ENCODE data around the gene WDFY3.

The WDFY3 gene

GRCh38 chr4:84733343-84734033 lies 233.0 kb downstream of the WDFY3 start:
- DNase-seq (ENCODE audit: low read depth in 1 of 2, low spot score in 1 of 2) = no peak
- no peak for TF ChIP-seq JUND (IDR thresholded peaks at IDR 0.05; ENCODE audit: low read depth)
- in situ Hi-C loops (cut with HindIII; ENCODE audit: low pct_unique_long_range_greater_than_20kb, low sequenced_read_pairs) = no loop called here

- TF ChIP-seq JUND (IDR thresholded peaks at IDR 0.05; ENCODE audit: low read depth) = no peak
- in situ Hi-C loops (cut with HindIII; ENCODE audit: low pct_unique_long_range_greater_than_20kb, low sequenced_read_pairs) = no loop called here
- DNase-seq (ENCODE audit: low read depth in 1 of 2, low spot score in 1 of 2) = no peak
Measured at GRCh38 chr4:84730375-84730774, 236.1 kb downstream of the WDFY3 start.

GRCh38 chr4:84727491-84727890 lies 239.0 kb downstream of the WDFY3 start:
- no peak for TF ChIP-seq JUND (IDR thresholded peaks at IDR 0.05; ENCODE audit: low read depth)
- no peak for DNase-seq (ENCODE audit: low read depth in 1 of 2, low spot score in 1 of 2)
- in situ Hi-C loops (cut with HindIII; ENCODE audit: low pct_unique_long_range_greater_than_20kb, low sequenced_read_pairs) = no loop called here

- no peak for DNase-seq (ENCODE audit: low read depth in 1 of 2, low spot score in 1 of 2)
- in situ Hi-C loops (cut with HindIII; ENCODE audit: low pct_unique_long_range_greater_than_20kb, low sequenced_read_pairs) = no loop called here
- TF ChIP-seq JUND (IDR thresholded peaks at IDR 0.05; ENCODE audit: low read depth) = no peak
Measured at GRCh38 chr4:84726356-84726755, 240.1 kb downstream of the WDFY3 start.

- in situ Hi-C loops (cut with HindIII; ENCODE audit: low pct_unique_long_range_greater_than_20kb, low sequenced_read_pairs) = no loop called here
- no peak for TF ChIP-seq JUND (IDR thresholded peaks at IDR 0.05; ENCODE audit: low read depth)
- DNase-seq (ENCODE audit: low read depth in 1 of 2, low spot score in 1 of 2) = no peak
Measured at GRCh38 chr4:84722720-84723119, 243.8 kb downstream of the WDFY3 start.

- in situ Hi-C loops (cut with HindIII; ENCODE audit: low pct_unique_long_range_greater_than_20kb, low sequenced_read_pairs) = no loop called here
- no peak for TF ChIP-seq JUND (IDR thresholded peaks at IDR 0.05; ENCODE audit: low read depth)
- DNase-seq (ENCODE audit: low read depth in 1 of 2, low spot score in 1 of 2) = no peak
Measured at GRCh38 chr4:84719115-84719514, 247.4 kb downstream of the WDFY3 start.

- no peak for DNase-seq (ENCODE audit: low read depth in 1 of 2, low spot score in 1 of 2)
- TF ChIP-seq JUND (IDR thresholded peaks at IDR 0.05; ENCODE audit: low read depth) = no peak
- in situ Hi-C loops (cut with HindIII; ENCODE audit: low pct_unique_long_range_greater_than_20kb, low sequenced_read_pairs) = no loop called here
Measured at GRCh38 chr4:84718699-84719098, 247.8 kb downstream of the WDFY3 start.

- no peak for DNase-seq (ENCODE audit: low read depth in 1 of 2, low spot score in 1 of 2)
- no peak for TF ChIP-seq JUND (IDR thresholded peaks at IDR 0.05; ENCODE audit: low read depth)
- in situ Hi-C loops (cut with HindIII; ENCODE audit: low pct_unique_long_range_greater_than_20kb, low sequenced_read_pairs) = no loop called here
Measured at GRCh38 chr4:84710548-84710947, 255.9 kb downstream of the WDFY3 start.

GRCh38 chr4:84708406-84709135 lies 257.9 kb downstream of the WDFY3 start:
- in situ Hi-C loops (cut with HindIII; ENCODE audit: low pct_unique_long_range_greater_than_20kb, low sequenced_read_pairs) = no loop called here
- no peak for DNase-seq (ENCODE audit: low read depth in 1 of 2, low spot score in 1 of 2)
- TF ChIP-seq JUND (IDR thresholded peaks at IDR 0.05; ENCODE audit: low read depth) = no peak

GRCh38 chr4:84706286-84706685 lies 260.2 kb downstream of the WDFY3 start:
- TF ChIP-seq JUND (IDR thresholded peaks at IDR 0.05; ENCODE audit: low read depth) = no peak
- DNase-seq (ENCODE audit: low read depth in 1 of 2, low spot score in 1 of 2) = no peak
- in situ Hi-C loops (cut with HindIII; ENCODE audit: low pct_unique_long_range_greater_than_20kb, low sequenced_read_pairs) = no loop called here

- in situ Hi-C loops (cut with HindIII; ENCODE audit: low pct_unique_long_range_greater_than_20kb, low sequenced_read_pairs) = no loop called here
- TF ChIP-seq JUND (IDR thresholded peaks at IDR 0.05; ENCODE audit: low read depth) = no peak
- DNase-seq (ENCODE audit: low read depth in 1 of 2, low spot score in 1 of 2) = no peak
Measured at GRCh38 chr4:84699001-84699671, 267.4 kb downstream of the WDFY3 start.

GRCh38 chr4:84697615-84698201 lies 268.8 kb downstream of the WDFY3 start:
- no peak for TF ChIP-seq JUND (IDR thresholded peaks at IDR 0.05; ENCODE audit: low read depth)
- no peak for DNase-seq (ENCODE audit: low read depth in 1 of 2, low spot score in 1 of 2)
- in situ Hi-C loops (cut with HindIII; ENCODE audit: low pct_unique_long_range_greater_than_20kb, low sequenced_read_pairs) = no loop called here

- in situ Hi-C loops (cut with HindIII; ENCODE audit: low pct_unique_long_range_greater_than_20kb, low sequenced_read_pairs) = no loop called here
- no peak for DNase-seq (ENCODE audit: low read depth in 1 of 2, low spot score in 1 of 2)
- no peak for TF ChIP-seq JUND (IDR thresholded peaks at IDR 0.05; ENCODE audit: low read depth)
Measured at GRCh38 chr4:84697159-84697558, 269.3 kb downstream of the WDFY3 start.
